ENCODE data around the gene SLIT3.

- TF ChIP-seq POLR2AphosphoS5 (IDR thresholded peaks at IDR 0.05; ENCODE audit: low read depth, low read length) (no peak), POLR2A (IDR thresholded peaks at IDR 0.05; ENCODE audit: low read depth, low read length) (no peak), SPI1 (IDR thresholded peaks at IDR 0.05; ENCODE audit: low read depth, low read length) (no peak), TAF1 (IDR thresholded peaks at IDR 0.05; ENCODE audit: low read depth, low read length) (no peak), POU2F2 (IDR thresholded peaks at IDR 0.05; ENCODE audit: low read depth, low read length) (no peak), PAX5 (IDR thresholded peaks at IDR 0.05; ENCODE audit: insufficient read depth, low read length, severe bottlenecking) (no peak)
These were observed 340.4 kb downstream of the SLIT3 start for GRCh38 chr5:168960497-168960896.

Measured in GM12891 (cell line).